Neuronal stem cell (in vitro differentiated cells): Measurements from ENCODE around the gene PBRM1.

Source experiments
- DNase-seq: peaks from one replicate; pipeline ENCODE4 v3.0.0-alpha.2; 2013; ENCODE audit warnings: low spot score
- H2AFZ ChIP-seq: one replicate; pipeline ENCODE4 v1.6.1; 2013; ENCODE audit warnings: mild to moderate bottlenecking, low read length, inconsistent platforms
- H2AK5ac ChIP-seq: 2 replicates; pipeline ENCODE4 v1.6.1; 2013; ENCODE audit warnings: low read depth, mild to moderate bottlenecking, inconsistent platforms, low read length, moderate library complexity, mixed read lengths
- H2BK120ac ChIP-seq: 2 replicates; pipeline ENCODE4 v1.6.1; 2013; ENCODE audit warnings: low read depth, mild to moderate bottlenecking, inconsistent platforms, low read length, moderate library complexity, mixed read lengths
- H2BK12ac ChIP-seq: one replicate; pipeline ENCODE4 v1.6.1; 2013; ENCODE audit warnings: low read length, inconsistent platforms
- H2BK15ac ChIP-seq: 2 replicates; pipeline ENCODE4 v1.6.1; 2013; ENCODE audit warnings: mild to moderate bottlenecking, low read length, inconsistent platforms, mixed read lengths
- H2BK5ac ChIP-seq: one replicate; pipeline ENCODE4 v1.6.1; 2013; ENCODE audit warnings: inconsistent platforms, mild to moderate bottlenecking, low read length, moderate library complexity
- H3K14ac ChIP-seq: one replicate; pipeline ENCODE4 v1.6.1; 2013; ENCODE audit warnings: low read length, inconsistent platforms
- H3K18ac ChIP-seq: 2 replicates; pipeline ENCODE4 v1.6.1; 2013; ENCODE audit warnings: low read length, inconsistent platforms
- H3K23ac ChIP-seq: 2 replicates; pipeline ENCODE4 v1.6.1; 2013; ENCODE audit warnings: low read depth, mild to moderate bottlenecking, mixed read lengths, low read length, inconsistent platforms; ENCODE audit not compliant: poor library complexity
- H3K27ac ChIP-seq: replicated peaks from 3 replicates; pipeline ENCODE4 v1.5.1; 2013; ENCODE audit warnings: low read length, inconsistent platforms
- H3K27me3 ChIP-seq, 3 experiments: 2 replicates each; pipeline ENCODE4 v1.6.1; 2013; ENCODE audit warnings: low read length in 3 of 3, mild to moderate bottlenecking in 2 of 3, inconsistent platforms in 1 of 3, low read depth in 1 of 3, mixed read lengths in 1 of 3, moderate library complexity in 1 of 3; ENCODE audit not compliant: control insufficient read depth in 3 of 3, insufficient read depth in 3 of 3
- H3K36me3 ChIP-seq, 2 donors: replicated peaks in 1 of 2; 2 replicates each; pipeline ENCODE4 v1.6.1; 2013; ENCODE audit warnings: low read length in 2 of 2; ENCODE audit not compliant: control insufficient read depth in 2 of 2, insufficient read depth in 2 of 2
- H3K4ac ChIP-seq: 2 replicates; pipeline ENCODE4 v1.6.1; 2013; ENCODE audit warnings: inconsistent platforms, mild to moderate bottlenecking, low read length, moderate library complexity
- H3K4me1 ChIP-seq, 2 donors: 1 replicate in 1 of 2; 2 replicates in 1 of 2; pipeline ENCODE4 v1.6.1; 2013; ENCODE audit warnings: low read length in 2 of 2, low read depth in 1 of 2; ENCODE audit not compliant: control insufficient read depth in 2 of 2, insufficient read depth in 1 of 2
- H3K4me2 ChIP-seq: one replicate; pipeline ENCODE4 v1.6.1; 2013; ENCODE audit warnings: mild to moderate bottlenecking, low read length, inconsistent platforms; ENCODE audit not compliant: insufficient read depth, poor library complexity, severe bottlenecking
- H3K4me3 ChIP-seq, 2 donors: 2 replicates each; pipeline ENCODE4 v1.5.1; 2013; ENCODE audit warnings: low read length in 2 of 2, mild to moderate bottlenecking in 2 of 2, inconsistent platforms in 1 of 2, moderate library complexity in 1 of 2
- H3K79me1 ChIP-seq: one replicate; pipeline ENCODE4 v1.6.1; 2013; ENCODE audit warnings: low read depth, mild to moderate bottlenecking, inconsistent platforms, low read length, moderate library complexity
- H3K9ac ChIP-seq: one replicate; pipeline ENCODE4 v1.6.1; 2013; ENCODE audit warnings: mild to moderate bottlenecking, low read depth, low read length, inconsistent platforms; ENCODE audit not compliant: poor library complexity
- H3K9me3 ChIP-seq, 2 donors: replicated peaks in 1 of 2; 2 replicates each; pipeline versions ENCODE3 to v1.6.1; 2013; ENCODE audit warnings: low read length in 2 of 2, mild to moderate bottlenecking in 2 of 2, inconsistent platforms in 1 of 2, low read depth in 1 of 2, mixed read lengths in 1 of 2, moderate library complexity in 1 of 2; ENCODE audit not compliant: control insufficient read depth in 2 of 2, insufficient read depth in 1 of 2
- H4K8ac ChIP-seq: one replicate; pipeline ENCODE4 v1.6.1; 2013; ENCODE audit warnings: low read depth, mild to moderate bottlenecking, inconsistent platforms, low read length, moderate library complexity
- H4K91ac ChIP-seq: one replicate; pipeline ENCODE4 v1.6.1; 2013; ENCODE audit warnings: low read length, low read depth, mild to moderate bottlenecking, inconsistent platforms; ENCODE audit not compliant: poor library complexity
- WGBS, 2 donors: extraction: QIAGEN DNeasy Blood & Tissue Kit; methylation state at CpG; one replicate each; pipeline ENCODE4 v1.1.7; 2013; ENCODE audit warnings: missing lambda C conversion rate in 2 of 2, mixed read lengths in 1 of 2; ENCODE audit not compliant: insufficient read length in 2 of 2, insufficient replicate concordance in 1 of 2; ENCODE audit errors: extremely low coverage in 2 of 2; 5-methylcytosine and 5-hydroxymethylcytosine counted together

The PBRM1 gene

DNA sequence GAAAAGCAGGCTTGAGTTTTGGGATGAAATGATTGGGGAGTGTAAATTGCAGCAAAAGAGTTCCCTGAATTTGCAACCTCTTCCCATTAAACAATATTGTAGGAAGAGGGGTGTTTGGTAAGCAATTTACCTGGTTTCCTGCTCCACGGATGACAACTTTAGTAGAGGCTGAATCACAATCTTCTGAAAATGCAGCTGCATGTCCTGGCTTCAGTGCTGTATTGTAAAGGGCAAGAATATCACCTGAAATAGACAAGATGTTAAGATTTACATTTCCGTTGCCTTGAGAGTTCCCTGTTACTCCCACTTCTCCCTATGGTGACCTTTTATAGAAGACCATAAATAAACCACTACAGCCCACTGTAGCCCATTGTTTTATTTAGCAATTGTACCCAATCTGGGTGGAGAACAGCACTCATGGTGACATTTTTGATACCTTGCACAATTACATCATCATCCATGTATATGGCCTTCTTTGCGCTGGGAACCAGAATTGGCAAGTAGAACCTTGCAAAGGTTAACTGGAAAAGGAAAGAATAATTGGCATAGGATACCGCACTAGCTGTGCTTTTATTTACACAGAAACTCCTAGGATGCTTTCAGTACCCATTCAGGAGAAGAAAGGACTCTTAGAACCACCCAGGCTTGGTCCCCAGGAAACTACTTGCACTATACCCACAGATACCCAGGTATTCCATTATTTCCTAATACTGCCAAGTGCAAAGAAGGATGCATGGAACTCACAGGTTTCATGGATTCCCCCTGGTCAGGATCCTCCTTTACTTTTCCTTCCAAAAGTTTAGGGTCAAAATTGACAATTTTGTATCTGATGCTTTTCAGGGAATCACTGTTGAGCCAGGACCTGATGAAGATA lies 10.3 kb upstream of the PBRM1 start:
- Histone ChIP-seq H3K36me3 (peaks cover 34 to 89% of the 10 kb centered on the region in 2 donors), H3K14ac (no peak overlapping the region), H3K27ac (no peak overlapping the region), H2AFZ (no peak overlapping the region), H3K23ac (no peak overlapping the region), H2AK5ac (no peak overlapping the region), H3K4me2 (no peak overlapping the region), H3K79me1 (no peaks in the 10 kb centered on the region), H2BK15ac (no peak overlapping the region), H3K4ac (no peak overlapping the region), H4K8ac (no peak overlapping the region), H2BK5ac (no peak overlapping the region), H2BK120ac (no peak overlapping the region), H3K27me3 (no peaks in the 10 kb centered on the region), H4K91ac (no peak overlapping the region), H3K4me1 (no peaks in the 10 kb centered on the region), H3K18ac (no peak overlapping the region), H3K9ac (no peak overlapping the region), H3K4me3 (no peak overlapping the region), H2BK12ac (no peak overlapping the region), H3K9me3 (no peaks in the 10 kb centered on the region)
- no peak for DNase-seq
- WGBS, 2 donors = no CpG with 5 or more reads among the region's 4 CpGs

DNA sequence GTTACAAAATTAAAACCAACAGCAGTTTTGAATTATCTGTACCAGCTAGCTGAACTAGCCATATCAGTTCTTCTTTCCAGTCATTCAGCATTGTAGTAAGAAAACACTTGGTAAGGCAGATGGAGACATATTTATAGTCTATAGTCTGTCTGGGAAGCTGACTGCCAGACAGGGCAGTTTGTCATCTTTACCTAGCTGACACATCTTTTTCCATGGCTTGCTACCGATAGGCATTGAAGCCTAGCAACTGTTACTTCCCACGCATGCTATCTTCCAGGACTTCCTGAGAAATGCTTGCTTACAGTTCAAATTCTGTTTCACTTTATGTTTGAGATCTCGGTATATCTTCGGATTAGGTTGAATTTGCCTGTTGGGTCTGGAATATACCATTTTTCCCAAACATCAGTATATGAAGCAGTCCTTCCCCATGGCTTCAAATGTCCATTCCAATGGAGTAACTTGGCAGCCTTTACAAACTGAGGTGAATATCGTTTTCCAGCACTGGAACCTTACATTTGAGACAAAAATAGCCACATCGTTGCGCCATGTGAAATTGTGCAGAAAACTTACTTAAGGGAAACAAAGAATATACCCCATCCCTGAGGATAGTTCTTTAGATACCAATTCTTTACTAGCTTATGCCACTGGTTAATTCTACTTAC lies 8.9 kb upstream of the PBRM1 start:
- no peak overlapping the region for H2AFZ ChIP-seq
- no peak overlapping the region for H3K23ac ChIP-seq
- H3K27ac ChIP-seq = no peak overlapping the region
- no peak overlapping the region for H3K18ac ChIP-seq
- no peak overlapping the region for H2BK15ac ChIP-seq
- H3K9ac ChIP-seq = no peak overlapping the region
- no peak overlapping the region for H3K4me3 ChIP-seq
- no CpG with 5 or more reads among the region's 7 CpGs for WGBS, 2 donors
- H3K36me3 ChIP-seq = peaks cover 43 to 95% of the 10 kb centered on the region in 2 donors
- H3K14ac ChIP-seq = no peak overlapping the region
- no peak for DNase-seq
- no peak overlapping the region for H3K4me2 ChIP-seq
- H3K4me1 ChIP-seq = no peaks in the 10 kb centered on the region
- no peak overlapping the region for H2AK5ac ChIP-seq
- no peak overlapping the region for H3K4ac ChIP-seq
- H3K27me3 ChIP-seq = no peaks in the 10 kb centered on the region
- H2BK5ac ChIP-seq = no peak overlapping the region
- no peaks in the 10 kb centered on the region for H3K79me1 ChIP-seq
- H2BK12ac ChIP-seq = no peak overlapping the region
- H2BK120ac ChIP-seq = no peak overlapping the region
- H3K9me3 ChIP-seq = no peaks in the 10 kb centered on the region
- H4K8ac ChIP-seq = no peak overlapping the region
- no peak overlapping the region for H4K91ac ChIP-seq

DNA sequence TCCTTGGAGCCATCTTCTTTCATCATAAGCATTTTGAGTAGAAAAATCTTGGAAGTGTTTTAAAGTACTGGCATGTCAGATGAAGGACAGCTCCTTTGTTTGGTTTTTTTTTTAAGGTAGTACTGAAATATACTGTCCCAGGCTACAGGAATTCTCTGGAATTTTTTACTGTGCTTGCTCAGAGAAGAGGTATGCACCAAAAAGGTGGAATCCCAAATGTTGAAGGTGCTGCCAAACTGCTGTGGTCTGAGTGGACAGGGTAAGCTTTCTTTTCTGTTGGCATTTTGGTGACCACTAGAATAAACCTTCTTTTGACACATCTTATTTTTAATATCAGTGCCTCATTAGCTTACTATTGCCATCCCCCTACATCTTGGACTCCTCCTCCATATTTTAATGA lies 7.4 kb upstream of the PBRM1 start:
- no peak overlapping the region for H3K18ac ChIP-seq
- H2AFZ ChIP-seq = no peak overlapping the region
- no peak overlapping the region for H3K4ac ChIP-seq
- no peaks in the 10 kb centered on the region for H3K9me3 ChIP-seq
- no peak for DNase-seq
- H2AK5ac ChIP-seq = no peak overlapping the region
- no peak overlapping the region for H3K14ac ChIP-seq
- no peak overlapping the region for H2BK5ac ChIP-seq
- H3K4me3 ChIP-seq = no peak overlapping the region
- no peak overlapping the region for H3K9ac ChIP-seq
- H2BK15ac ChIP-seq = no peak overlapping the region
- H3K23ac ChIP-seq = no peak overlapping the region
- no peaks in the 10 kb centered on the region for H3K79me1 ChIP-seq
- H2BK12ac ChIP-seq = no peak overlapping the region
- H3K27me3 ChIP-seq = no peaks in the 10 kb centered on the region
- H4K8ac ChIP-seq = no peak overlapping the region
- no peak overlapping the region for H4K91ac ChIP-seq
- no peak overlapping the region for H3K4me2 ChIP-seq
- H3K27ac ChIP-seq = no peak overlapping the region
- H3K4me1 ChIP-seq = no peaks in the 10 kb centered on the region
- H3K36me3 ChIP-seq = peaks cover 55 to 98% of the 10 kb centered on the region in 2 donors
- no peak overlapping the region for H2BK120ac ChIP-seq

DNA sequence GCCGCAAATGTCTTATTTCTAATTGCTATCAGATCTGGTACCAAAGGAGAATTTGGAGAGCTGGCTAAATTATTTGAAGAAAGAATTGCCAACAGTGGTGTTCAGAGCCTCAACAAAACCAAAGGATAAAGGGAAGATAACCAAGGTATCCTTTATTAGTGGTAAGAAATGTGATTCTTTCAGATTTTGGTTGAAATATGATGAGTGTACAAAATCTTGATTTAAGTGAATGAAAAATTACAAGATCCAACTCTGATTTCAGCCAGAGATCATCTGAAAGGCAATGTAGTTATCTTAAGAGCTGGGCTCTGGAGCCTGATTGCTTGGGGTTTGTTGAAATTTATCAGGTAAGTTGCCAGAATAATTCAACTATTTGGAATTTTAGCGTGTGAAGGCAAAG lies 4.8 kb upstream of the PBRM1 start:
- Histone ChIP-seq H3K27me3 (no peaks in the 10 kb centered on the region), H3K36me3 (peaks cover 47 to 89% of the 10 kb centered on the region in 2 donors), H2BK5ac (no peak overlapping the region), H3K4me1 (peaks cover 2 to 5% of the 10 kb centered on the region in 2 donors), H3K23ac (no peak overlapping the region), H3K4ac (no peak overlapping the region), H2BK12ac (no peak overlapping the region), H3K27ac (no peak overlapping the region), H3K4me3 (no peak overlapping the region), H4K91ac (no peak overlapping the region), H3K4me2 (no peak overlapping the region), H3K18ac (no peak overlapping the region), H2BK120ac (no peak overlapping the region), H2BK15ac (no peak overlapping the region), H2AFZ (no peak overlapping the region), H4K8ac (no peak overlapping the region), H3K9me3 (no peaks in the 10 kb centered on the region), H3K9ac (no peak overlapping the region), H2AK5ac (no peak overlapping the region), H3K79me1 (no peaks in the 10 kb centered on the region), H3K14ac (no peak overlapping the region)
- WGBS, 2 donors = no CpG with 5 or more reads among the region's 2 CpGs
- DNase-seq = no peak
